Anterior cingulate cortex (tissue), 58 donors: Measurements from ENCODE around the gene NAV3.
A peak's percentile ranks its signal among the peaks of the same experiment; 100 is the strongest.

Experiments
- DNase-seq, 58 donors: peaks; one replicate each; lab custom pipeline; 2025; lab: John Stamatoyannopoulos, UW

Gene NAV3

DNA sequence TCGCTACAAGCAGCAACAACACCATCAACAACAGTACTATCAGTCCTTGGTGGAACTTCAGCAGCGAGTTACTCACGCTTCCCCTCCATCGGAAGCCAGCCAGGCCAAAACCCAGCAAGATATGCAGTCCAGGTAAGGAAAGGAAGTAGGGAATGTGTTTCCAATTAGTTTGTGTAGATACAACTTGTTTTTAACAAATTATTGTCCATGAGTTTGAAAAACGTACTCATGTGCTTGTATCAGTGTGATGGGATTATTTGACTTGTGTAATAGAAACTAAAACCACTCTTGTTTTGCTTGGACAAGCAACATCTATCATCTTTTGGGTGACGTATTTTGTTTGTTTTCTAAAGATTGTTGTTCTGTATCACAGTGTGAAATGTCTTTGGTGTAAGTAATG, 137.9 kb downstream of the NAV3 start:
- peak in 2 of 58 donors; percentile 2 to 21 for DNase-seq

DNA sequence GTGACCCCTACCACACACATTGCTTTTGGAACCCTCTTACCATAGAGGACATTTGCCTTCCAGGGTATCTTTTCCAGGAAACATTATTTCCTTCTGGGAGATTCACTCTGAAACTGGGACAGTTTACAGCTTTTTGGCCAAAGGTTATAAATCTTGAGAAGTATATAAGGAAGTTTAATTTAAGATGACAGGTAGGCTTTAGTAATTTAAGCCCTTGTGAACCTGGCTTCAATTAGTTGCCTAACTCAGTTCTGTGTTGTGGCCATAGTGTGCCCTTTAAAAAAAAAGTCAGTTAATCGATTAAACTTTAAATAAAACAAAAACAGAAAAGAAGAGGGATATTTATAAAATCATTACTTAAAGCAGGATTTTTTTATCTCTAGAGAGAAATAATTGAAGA, 142.9 kb downstream of the NAV3 start:
- no peak for DNase-seq

DNA sequence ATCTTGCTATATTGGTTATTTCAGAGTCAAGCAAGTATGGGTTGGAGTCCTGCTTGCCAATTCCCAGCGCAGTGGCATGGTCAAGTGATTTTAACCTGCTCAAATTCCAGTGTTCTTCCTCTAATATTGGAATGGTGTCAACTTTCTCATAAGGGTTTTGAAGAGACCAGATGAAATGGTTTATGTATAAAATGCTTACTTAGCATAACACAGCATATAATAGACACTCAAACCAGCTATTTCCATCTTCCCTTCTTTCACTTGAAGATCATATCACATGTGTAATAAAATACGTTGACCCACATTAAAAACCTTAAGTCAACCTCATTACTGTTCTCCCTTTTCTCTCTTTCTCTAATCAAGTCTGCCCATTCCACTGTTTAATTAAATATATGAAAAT, 144.0 kb downstream of the NAV3 start:
- no peak for DNase-seq

DNA sequence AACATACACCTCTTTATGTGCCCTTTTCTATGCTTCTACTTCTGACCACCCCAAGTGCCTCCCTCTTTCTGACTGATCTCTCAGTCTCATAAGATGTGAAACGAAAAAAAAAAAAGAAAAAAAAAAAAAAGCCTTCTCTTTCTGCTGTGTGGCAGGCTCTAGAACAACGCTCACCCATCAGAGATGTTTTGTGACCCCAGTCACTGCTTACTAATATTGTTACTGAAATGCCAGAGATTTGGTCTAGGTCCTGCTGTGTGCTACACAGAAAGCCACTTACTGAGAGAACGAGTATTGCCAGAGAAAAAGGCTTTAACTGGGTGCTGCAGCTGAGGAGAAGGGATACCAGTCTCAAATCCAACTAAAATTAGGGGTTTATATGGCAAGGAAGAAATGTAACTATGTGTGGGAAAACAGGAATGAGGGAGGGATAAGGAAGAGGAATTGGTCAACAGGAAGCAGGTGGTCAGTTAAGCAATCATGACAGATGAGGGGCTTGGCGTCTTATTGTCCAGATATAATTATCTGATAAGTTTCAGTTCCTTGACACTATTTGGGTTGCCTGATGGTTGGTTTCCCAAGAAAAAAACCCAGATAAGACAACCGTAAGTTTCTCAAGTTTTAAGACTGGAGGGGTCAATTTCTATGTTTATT, 149.0 kb downstream of the NAV3 start:
- no peak for DNase-seq

DNA sequence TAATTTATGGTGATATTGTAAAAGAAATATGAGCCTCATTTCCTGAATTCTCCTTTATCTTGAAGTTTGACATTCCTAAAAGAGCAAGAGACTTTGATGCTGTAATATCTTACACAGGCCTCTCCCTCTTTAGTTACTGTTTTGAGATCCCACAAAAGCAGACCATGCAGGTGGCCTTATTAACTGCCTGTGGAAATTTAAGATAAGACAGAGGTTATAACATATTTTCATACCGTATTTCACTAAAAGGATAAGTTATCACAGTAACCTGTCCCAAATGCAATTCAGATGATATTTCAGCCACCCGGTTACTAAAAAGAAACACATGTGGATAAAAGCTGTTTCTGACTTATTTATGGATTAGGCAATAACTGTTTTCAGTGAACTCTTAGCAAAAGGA, 150.1 kb downstream of the NAV3 start:
- DNase-seq = no peak

DNA sequence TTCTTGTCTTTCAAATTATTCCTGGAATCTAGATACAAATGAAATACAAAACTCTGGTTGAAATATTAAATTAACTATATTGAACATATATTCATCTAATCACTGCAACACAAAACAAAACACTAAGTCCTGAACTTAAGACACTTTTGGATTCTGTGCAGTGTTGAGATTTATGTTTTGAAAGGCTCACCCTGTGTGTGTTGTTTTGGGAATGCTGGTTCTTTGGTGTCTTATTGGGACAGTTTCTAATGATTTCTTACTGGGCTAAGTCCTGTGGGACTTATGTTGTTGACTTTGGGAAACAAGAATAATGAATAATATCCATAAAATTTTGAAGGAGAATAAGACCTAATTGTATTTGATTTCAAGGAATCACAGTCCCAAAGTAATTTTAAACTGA, 153.2 kb downstream of the NAV3 start:
- DNase-seq = no peak

DNA sequence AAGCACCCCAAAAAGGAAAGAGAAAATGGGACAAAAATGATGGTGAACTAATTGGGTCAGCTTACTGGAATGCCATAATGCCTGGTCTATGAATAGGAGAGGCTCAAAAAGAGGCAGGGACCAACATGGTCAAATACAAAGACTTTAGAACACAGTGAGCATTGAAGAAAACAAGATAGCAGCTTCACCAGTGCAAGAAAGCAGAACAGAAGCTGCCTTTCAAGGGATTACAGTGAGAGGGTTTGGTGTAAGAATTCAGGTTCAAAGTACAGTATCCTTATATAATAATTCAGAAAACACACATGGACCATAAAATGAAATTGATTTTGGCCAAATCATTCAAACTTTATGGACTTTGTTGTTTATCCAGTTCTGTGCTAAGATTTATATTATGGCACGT, 162.1 kb downstream of the NAV3 start:
- DNase-seq = no peak

DNA sequence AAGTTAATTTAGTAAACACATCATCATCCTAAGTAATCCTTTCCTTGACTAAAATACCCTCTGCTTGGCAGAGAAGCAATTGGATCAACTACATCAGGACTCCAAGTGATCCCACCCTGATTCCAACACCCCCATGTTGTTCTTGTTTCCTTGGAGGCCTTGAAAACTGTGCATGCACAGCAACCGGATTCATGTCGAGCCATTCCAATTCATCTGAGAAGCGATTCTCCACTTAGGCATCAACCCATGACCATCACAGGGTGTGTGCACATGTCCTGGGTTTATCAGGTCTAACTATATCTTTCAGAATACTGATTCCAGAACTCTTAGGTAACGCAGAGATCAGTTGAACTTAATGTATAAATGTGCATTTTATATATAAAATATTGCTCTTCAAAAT, 163.0 kb downstream of the NAV3 start:
- no peak for DNase-seq

DNA sequence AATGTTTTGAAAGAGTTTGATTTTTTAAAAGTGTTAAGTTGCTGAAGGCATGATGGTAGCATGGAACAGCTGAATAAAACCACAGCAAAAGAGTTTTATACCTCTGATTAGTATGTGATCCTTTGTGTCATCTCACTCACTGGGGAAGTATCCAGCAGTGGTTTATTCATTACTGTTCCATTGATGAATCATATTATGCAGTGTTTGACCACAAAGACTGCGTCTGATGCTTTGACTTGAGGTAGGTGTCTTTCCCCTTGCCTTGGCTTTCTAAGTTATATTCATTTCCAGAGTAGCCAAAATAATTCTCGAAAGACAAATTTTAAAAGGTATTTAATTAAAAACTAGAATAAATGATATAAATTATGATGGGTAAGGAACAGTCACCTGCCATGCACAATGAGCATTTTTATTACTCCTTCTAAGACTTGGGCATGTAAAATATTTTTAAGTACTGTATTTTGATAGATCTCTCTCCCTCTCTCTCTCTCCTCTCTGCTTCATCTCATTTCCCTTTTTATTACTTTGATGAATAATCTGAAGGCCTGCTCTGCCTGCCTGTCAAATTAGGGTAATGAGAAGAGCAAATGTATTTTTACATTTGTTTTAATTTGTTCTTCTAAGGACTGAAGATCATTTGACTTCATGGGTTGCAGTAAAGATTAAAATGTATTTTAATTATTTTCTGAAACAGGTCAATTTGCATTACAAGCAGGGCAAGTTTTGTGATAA, 164.9 kb downstream of the NAV3 start:
- DNase-seq = no peak

DNA sequence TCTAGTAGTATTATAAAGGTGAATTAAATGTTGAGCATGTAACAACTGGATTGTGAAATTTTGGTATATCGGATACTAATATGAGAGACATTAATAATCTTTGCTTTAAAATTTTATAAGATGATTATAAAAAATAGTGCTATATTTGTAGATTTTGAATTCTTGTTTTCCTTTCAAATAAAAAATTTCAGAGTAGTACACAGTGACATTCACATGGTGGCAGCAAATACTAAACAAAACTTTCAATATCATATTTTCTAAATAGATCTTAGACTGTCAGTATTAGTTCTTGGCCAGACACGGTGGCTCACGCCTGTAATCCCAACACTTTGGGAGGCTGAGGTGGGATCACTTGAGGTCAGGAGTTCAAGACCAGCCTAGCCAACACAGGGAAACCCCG, 166.0 kb downstream of the NAV3 start:
- no peak for DNase-seq

DNA sequence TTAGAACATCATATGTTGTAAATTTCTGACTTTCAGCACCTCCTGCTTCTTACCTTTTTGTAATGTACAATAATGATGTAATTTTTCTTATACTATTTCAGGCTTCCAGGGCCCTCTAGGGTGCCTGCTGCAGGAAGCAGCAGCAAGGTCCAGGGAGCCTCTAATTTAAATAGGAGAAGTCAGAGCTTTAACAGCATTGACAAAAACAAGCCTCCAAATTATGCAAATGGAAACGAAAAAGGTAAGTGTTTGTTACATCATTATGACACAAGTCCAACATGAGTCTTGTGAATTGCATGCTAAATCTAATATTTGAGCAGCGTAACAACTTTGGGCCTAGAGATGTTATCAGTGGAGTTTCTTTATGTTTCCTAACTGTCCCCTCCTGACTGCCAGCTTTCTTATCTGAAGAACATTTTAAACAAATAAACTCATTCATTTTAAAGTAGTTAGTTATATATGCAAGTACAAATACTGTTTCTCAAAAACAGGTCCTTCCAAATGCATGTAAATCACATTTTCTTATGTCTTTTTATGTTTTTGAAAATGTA, 167.6 kb downstream of the NAV3 start:
- DNase-seq = no peak

DNA sequence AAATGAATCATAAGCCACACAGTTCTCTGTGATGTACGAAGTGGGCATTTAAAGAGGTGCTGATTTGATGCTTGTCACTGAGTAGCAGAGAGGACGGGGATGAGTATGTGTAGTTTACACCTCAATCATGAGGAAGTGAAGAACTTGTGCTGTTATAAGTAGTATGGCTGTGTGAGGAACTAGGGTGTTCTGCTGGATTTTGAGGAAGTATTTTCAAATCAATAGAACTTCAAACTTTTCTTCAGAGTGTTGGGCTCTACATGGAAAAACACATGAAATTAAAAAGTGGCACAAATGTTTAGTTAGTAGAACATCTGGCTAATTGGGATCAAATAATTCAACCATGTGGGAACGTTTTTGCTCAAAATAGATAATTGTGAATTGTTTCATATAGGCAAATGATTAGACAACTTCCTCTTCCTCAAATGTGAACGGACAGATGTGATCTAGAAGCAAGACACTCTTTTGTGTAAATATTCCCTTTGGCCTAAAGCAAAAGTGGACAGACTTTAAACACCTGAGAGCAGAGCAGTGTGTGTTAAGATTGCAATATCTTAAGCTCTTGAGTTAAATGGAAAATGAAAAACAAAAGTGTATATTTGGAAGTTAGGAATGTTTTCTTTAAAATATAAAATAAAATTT, 168.5 kb downstream of the NAV3 start:
- peak in 1 of 58 donors; percentile 30 for DNase-seq

DNA sequence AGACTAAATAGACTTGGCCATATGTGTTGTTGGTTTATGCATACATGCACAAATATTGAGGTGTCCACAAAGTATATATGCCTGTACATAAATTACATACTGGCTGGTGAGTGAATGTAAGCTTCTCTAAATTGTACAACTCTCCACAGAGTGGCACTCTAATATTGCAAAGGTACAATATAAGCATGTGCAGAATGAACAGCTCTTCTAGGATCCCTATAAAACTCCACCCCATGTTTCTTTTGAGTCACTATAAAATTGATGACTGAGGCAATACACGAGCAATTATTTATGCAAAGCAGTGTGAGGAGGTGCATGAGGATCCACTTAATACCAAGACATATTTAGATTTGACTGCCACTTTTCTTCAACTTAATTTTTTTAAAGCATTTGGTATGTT, 172.2 kb downstream of the NAV3 start:
- peak in 1 of 58 donors; percentile 46 for DNase-seq

DNA sequence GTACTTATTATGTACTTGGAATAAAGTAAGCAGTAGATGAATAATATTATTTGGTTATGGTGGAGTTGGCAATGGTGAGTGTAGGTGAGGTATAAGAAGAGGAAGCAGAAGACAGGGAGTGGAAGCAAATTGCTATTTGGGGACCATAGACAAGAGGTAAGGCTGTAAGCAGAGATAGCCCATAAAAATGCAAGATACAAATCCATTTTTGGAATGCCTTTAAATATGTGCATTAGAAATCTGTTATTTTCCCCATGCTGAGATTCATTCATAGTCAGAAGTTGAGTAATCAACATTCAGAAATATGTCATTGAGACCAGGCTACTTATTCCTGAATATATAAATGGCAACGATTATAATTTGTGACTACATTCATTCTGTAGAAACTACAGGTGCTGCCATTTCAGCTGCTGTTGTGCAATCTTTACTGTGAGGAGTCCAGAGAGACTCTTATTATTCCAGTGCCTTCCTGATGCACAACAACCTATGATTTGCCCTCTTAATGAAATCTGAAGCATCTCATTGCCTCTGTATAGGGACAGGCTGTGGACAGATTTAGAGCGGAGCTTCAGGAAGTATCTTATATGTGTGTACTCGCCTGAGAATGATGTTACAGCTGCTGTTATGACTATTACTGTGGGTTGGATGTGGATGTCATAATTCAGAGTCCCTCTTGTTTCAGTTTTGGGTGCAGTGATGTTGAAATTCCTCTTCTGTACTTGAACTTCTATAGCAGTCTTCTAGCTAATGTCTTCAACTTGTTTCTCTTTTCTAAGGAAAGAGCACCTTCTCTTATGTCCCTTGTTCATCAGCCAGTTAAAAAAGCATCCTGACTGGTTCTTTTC, 173.8 kb downstream of the NAV3 start:
- DNase-seq = no peak

DNA sequence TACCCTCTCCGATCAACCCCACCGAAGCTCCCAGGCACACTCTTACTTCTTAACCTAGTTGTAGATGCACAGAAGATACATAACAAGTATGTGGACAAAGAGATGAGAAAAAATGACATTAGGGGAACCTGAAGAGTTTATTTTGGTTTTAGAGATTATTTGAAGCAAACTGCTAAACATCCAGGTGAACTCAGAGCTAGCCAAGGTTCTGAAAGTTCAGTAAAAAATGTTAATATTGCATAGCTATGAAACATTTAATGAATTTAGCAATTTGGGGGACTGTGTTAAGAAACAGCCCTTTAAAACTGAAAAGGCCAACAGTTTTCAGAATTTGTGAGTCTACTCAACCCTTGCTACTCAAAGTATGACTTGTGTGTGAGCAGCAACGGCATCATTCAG, 174.4 kb downstream of the NAV3 start:
- no peak for DNase-seq

DNA sequence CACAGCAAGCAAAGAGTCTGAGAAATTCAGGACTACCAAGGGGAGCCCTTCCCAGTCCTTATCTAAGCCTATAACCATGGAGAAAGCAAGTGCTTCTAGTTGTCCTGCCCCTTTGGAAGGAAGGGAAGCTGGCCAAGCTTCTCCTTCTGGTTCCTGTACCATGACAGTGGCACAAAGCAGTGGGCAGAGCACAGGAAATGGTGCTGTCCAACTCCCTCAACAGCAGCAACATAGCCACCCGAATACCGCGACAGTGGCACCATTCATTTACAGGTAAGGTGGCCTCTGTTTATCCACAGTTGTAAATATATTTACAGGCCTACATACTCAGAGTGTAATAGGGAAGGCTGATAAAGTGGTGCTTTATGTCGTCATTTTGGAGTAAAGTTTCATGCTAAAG, 176.5 kb downstream of the NAV3 start:
- DNase-seq = no peak

DNA sequence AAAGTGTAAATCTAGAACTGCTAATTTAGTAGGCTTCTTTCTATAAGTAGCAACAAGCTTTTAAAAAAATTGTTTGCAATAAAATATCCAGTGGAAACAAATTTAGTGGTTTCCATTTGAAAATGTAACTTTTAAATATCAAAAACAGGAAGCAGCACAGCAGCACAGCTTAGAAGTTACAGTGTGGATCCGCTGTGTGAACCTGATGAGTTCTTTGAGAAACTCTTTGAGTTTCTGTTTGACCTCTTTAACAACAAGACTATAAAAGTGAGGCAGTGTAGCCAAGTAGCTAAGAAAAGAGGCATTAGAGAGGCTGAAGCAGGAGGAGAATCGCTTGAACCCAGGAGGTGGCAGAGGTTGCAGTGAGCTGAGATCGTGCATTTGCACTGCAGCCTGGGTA, 178.3 kb downstream of the NAV3 start:
- no peak for DNase-seq

DNA sequence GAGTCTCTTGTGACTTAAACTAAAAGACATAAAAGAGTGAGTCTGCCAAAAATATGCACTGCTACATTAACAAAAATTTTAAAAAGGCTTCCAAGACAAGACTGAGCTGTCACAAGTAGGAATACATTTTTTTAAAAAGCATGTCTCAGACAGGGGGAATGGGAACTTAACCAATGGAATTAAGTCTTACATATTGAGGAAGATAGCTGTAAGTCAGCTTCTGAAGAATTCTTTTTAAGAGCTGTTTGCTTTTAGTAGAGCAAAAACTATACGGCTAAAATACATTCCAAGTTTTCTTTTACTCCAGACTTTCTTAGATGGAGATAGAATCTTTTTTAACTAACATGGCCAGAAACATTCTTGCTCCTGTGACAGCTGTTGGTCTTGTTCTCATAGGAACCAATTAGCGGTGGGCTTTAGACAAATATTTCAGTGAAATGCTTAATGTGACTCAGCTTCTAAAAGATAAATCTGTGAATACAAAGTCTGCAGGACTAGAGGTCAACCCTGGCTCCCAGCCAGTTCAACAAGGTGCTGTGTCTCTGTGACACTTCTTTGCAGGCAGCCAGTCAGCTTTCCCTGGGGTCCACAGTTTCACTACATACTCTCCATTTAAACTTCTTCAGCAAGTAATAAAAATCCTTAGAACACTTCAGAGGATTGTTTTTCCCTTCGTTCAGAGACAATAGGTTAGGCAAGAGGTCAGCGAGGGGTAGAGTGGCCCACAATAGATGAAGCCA, 187.6 kb downstream of the NAV3 start:
- DNase-seq = no peak

DNA sequence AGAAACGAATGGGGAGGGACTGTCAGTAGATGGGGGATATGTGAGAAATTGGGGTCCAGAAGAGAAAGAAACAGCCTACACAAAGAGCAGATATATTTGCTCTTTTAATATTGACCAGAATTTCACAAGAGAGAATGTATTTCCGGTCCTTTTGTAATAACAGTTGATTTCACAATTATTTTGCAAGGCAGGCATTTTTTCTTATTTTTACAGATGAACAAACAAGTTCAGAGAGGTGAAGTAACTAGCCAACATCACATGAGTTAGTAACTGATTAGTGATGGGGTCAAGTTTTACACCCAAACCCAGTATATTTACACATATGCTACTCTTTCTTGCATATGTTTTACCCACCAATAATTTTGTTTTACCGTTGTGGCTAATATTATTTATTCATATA, 188.2 kb downstream of the NAV3 start:
- DNase-seq = no peak

DNA sequence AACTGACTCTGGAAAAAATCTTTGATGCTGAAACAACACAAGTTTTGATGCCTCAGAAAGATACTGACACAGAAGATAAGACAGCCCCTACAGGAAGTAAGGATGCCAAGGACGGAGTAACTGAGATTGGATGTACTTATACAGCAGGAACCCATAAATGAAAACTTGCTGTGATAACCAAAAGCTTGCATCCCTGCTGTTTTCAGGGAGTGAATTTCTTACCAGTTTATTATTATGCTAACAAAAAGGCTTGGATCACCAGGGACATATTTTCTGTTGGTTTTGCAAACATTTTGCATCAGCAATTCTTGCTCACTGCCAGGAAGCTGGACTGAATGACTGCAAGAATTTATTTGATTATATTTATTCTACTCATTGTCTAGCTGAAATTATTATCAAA, 197.7 kb downstream of the NAV3 start:
- no peak for DNase-seq
